H7 (cell line): ENCODE measurements around the gene MRPL4. TPM values are rescaled to one million over a fixed set of nuclear protein-coding genes. Genes with fewer than 3 reads are reported as not detected.
A peak's percentile ranks its signal among the peaks of the same experiment; 100 is the strongest.
"Not testable (repeated sequence)": the region's sequence is repeated elsewhere in the genome, so short reads cannot be mapped to it uniquely, and the experiment has no call there.

ENCODE experiments used
- DNase-seq: peaks from one replicate; pipeline ENCODE4 v3.0.0; 2012
- H3K27me3 ChIP-seq: 2 replicates; pipeline ENCODE4 v1.6.0; 2011; ENCODE audit warnings: mild to moderate bottlenecking, low read length; ENCODE audit not compliant: control insufficient read depth, insufficient read depth
- H3K36me3 ChIP-seq: replicated peaks from 2 replicates; pipeline ENCODE4 v1.5.1; 2011; ENCODE audit warnings: low read length; ENCODE audit not compliant: control insufficient read depth, insufficient read depth
- H3K4me3 ChIP-seq: 2 replicates; pipeline ENCODE4 v1.5.1; 2011; ENCODE audit warnings: low read depth, mild to moderate bottlenecking, control low read depth, low read length, moderate library complexity; ENCODE audit not compliant: insufficient read depth
- total RNA-seq: library from RNA; depleted of rRNA; stranded (reverse); fragments of >200 nt; shearing (Covaris generic); gene quantifications from 2 replicates; pipeline ENCODE4 v1.2.3, GENCODE V29; 2014

The MRPL4 gene
- total RNA-seq, 1 experiment from 2014 or later, result 174 TPM

- DNase-seq, result no peak
- Histone ChIP-seq H3K4me3 (no peak overlapping the region), H3K36me3 (no peaks in the 10 kb centered on the region; the same call in none of the 2 replicates), H3K27me3 (no peaks in the 10 kb centered on the region)
These were observed 27.7 kb upstream of the MRPL4 start for GRCh38 chr19:10224337-10224736.

GRCh38 chr19:10226021-10226375 is 26.0 kb upstream of the MRPL4 start:
- Histone ChIP-seq H3K36me3 (no peaks in the 10 kb centered on the region; the same call in none of the 2 replicates), H3K4me3 (no peak overlapping the region), H3K27me3 (peaks cover 10% of the 10 kb centered on the region)
- no peak for DNase-seq

GRCh38 chr19:10226376-10227025 is 25.5 kb upstream of the MRPL4 start:
- DNase-seq, result peak; percentile 65
- no peak overlapping the region for H3K4me3 ChIP-seq
- no peaks in the 10 kb centered on the region; the same call in none of the 2 replicates for H3K36me3 ChIP-seq
- H3K27me3 ChIP-seq, result peaks cover 10% of the 10 kb centered on the region

GRCh38 chr19:10227026-10227971 is 24.7 kb upstream of the MRPL4 start:
- no peak overlapping the region for H3K4me3 ChIP-seq
- peak; percentile 84 for DNase-seq
- H3K36me3 ChIP-seq, result no peaks in the 10 kb centered on the region; the same call in none of the 2 replicates
- peaks cover 10% of the 10 kb centered on the region for H3K27me3 ChIP-seq

- DNase-seq, result no peak
- Histone ChIP-seq H3K36me3 (no peaks in the 10 kb centered on the region; the same call in none of the 2 replicates), H3K27me3 (peaks cover 10% of the 10 kb centered on the region), H3K4me3 (no peak overlapping the region)
These were observed 23.6 kb upstream of the MRPL4 start for GRCh38 chr19:10228393-10228792.

- Histone ChIP-seq H3K4me3 (no peak overlapping the region), H3K27me3 (peaks cover 10% of the 10 kb centered on the region), H3K36me3 (no peaks in the 10 kb centered on the region; the same call in 1 of the 2 replicates)
- DNase-seq, result peak; percentile 87
These were observed 23.1 kb upstream of the MRPL4 start for GRCh38 chr19:10228920-10229319.

GRCh38 chr19:10230173-10230860 is 21.7 kb upstream of the MRPL4 start:
- no peaks in the 10 kb centered on the region for H3K36me3 ChIP-seq
- DNase-seq, result no peak
- H3K27me3 ChIP-seq, result peaks cover 10% of the 10 kb centered on the region
- H3K4me3 ChIP-seq, result peak overlapping the region; percentile 88

- peak; percentile 98 for DNase-seq
- Histone ChIP-seq H3K36me3 (no peaks in the 10 kb centered on the region), H3K4me3 (peak within 1 kb of the TSS; percentile 88), H3K27me3 (peaks cover 10% of the 10 kb centered on the region)
These were observed 21.0 kb upstream of the MRPL4 start, which contains the start of gene S1PR2 for GRCh38 chr19:10230861-10231611. Gene S1PR2 (minus strand): TSS chr19:10231331. CDS start chr19:10224905, 6,426 bp downstream.

- DNase-seq, result no peak
- H3K4me3 ChIP-seq, result peak overlapping the region; percentile 88
- peaks cover 10% of the 10 kb centered on the region for H3K27me3 ChIP-seq
- H3K36me3 ChIP-seq, result no peaks in the 10 kb centered on the region
These were observed 20.3 kb upstream of the MRPL4 start for GRCh38 chr19:10231612-10232228.

- no peak for DNase-seq
- no peak overlapping the region for H3K4me3 ChIP-seq
- peaks cover 10% of the 10 kb centered on the region for H3K27me3 ChIP-seq
- no peaks in the 10 kb centered on the region for H3K36me3 ChIP-seq
These were observed 18.1 kb upstream of the MRPL4 start for GRCh38 chr19:10233946-10234345.

GRCh38 chr19:10235003-10235402 is 17.0 kb upstream of the MRPL4 start:
- Histone ChIP-seq H3K36me3 (no peaks in the 10 kb centered on the region), H3K4me3 (no peak overlapping the region), H3K27me3 (peaks cover 8% of the 10 kb centered on the region)
- no peak for DNase-seq

GRCh38 chr19:10235409-10235808 is 16.6 kb upstream of the MRPL4 start:
- DNase-seq, H3K36me3 ChIP-seq, H3K27me3 ChIP-seq, H3K4me3 ChIP-seq: not testable (repeated sequence)

GRCh38 chr19:10237702-10238101 is 14.3 kb upstream of the MRPL4 start:
- H3K27me3 ChIP-seq, result no peaks in the 10 kb centered on the region
- peak; percentile 17 for DNase-seq
- H3K4me3 ChIP-seq, result no peak overlapping the region
- no peaks in the 10 kb centered on the region for H3K36me3 ChIP-seq
